K562 (cell line): Measurements from ENCODE around the gene TMEM266. TPM values are rescaled to one million over a fixed set of nuclear protein-coding genes. Genes with fewer than 3 reads are reported as not detected.

ENCODE experiments used
- ATAC-seq: fragments of 200-7000 bp; cut with Tn5 transposase; 3 replicates; pipeline ENCODE4 v1.9.1; 2020; ENCODE audit warnings: moderate library complexity
- BruUV-seq: library from RNA; stranded (reverse); fragments of 400-500 nt; replicated peaks from 2 replicates; lab custom pipeline; 2021; lab: Mats Ljungman, UMichigan
- CTCF ChIA-PET: fragments of 300-600 bp; formaldehyde crosslinking; extraction: SDS; loops from one replicate; lab custom pipeline; 2021; ENCODE audit warnings: low intra/inter-chr PET ratio; lab: Yijun Ruan, JAX
- POLR2A ChIA-PET: fragments of 300-600, 350-650 bp; sonication (Branson Sonifier 250); formaldehyde crosslinking; extraction: SDS; loops from one replicate; lab custom pipeline; 2021; ENCODE audit warnings: antibody characterized with exemption, inconsistent platforms; lab: Yijun Ruan, JAX
- DNase-seq, 4 experiments: peaks; one replicate each; pipeline versions ENCODE4 v3.0.0 to v3.0.0-alpha.2; 2011 to 2018; ENCODE audit warnings: low spot score in 3 of 4, mixed read lengths in 3 of 4; ENCODE audit errors: extremely low read depth in 1 of 4
- FAIRE-seq: peaks from 2 replicates; lab custom pipeline; 2011; peaks lifted over from hg19 to GRCh38; lab: Jason Lieb, UNC
- H2AFZ ChIP-seq: 2 replicates; pipeline ENCODE4 v1.6.0; 2011; ENCODE audit warnings: low read depth, low read length, control low read depth, inconsistent platforms
- H3K27ac ChIP-seq: fragments of 200-600 bp; 3 replicates; pipeline ENCODE4 v1.8.0; 2011; ENCODE audit warnings: low read depth, mild to moderate bottlenecking, control low read depth, inconsistent platforms, low read length, moderate library complexity, mixed read lengths; ENCODE audit errors: extremely low read depth
- H3K27me3 ChIP-seq, 2 experiments: fragments of 300-600 bp in 1 of 2; 2 replicates in 1 of 2; 3 replicates in 1 of 2; pipeline versions ENCODE4 v1.6.0 to v1.8.0; 2011; ENCODE audit warnings: inconsistent platforms in 2 of 2, low read length in 2 of 2, mild to moderate bottlenecking in 1 of 2, mixed read lengths in 1 of 2, moderate library complexity in 1 of 2; ENCODE audit not compliant: control insufficient read depth in 2 of 2, insufficient read depth in 2 of 2
- H3K36me3 ChIP-seq: fragments of 300-600 bp; 3 replicates; pipeline ENCODE4 v1.8.0; 2011; ENCODE audit warnings: mild to moderate bottlenecking, low read length, inconsistent platforms; ENCODE audit not compliant: control insufficient read depth, insufficient read depth
- H3K4me1 ChIP-seq, 2 experiments: fragments of 200-600 bp in 1 of 2; replicated peaks in 1 of 2; 2 replicates in 1 of 2; 3 replicates in 1 of 2; pipeline versions ENCODE4 v1.5.1 to v1.8.0; 2011; ENCODE audit warnings: inconsistent platforms in 2 of 2, low read length in 2 of 2, mild to moderate bottlenecking in 1 of 2, mixed read lengths in 1 of 2, moderate library complexity in 1 of 2; ENCODE audit not compliant: control insufficient read depth in 2 of 2, insufficient read depth in 2 of 2
- H3K4me2 ChIP-seq: 2 replicates; pipeline ENCODE4 v1.6.1; 2011; ENCODE audit warnings: low read length, control low read depth, inconsistent platforms, mixed read lengths; ENCODE audit not compliant: insufficient read depth
- H3K4me3 ChIP-seq: fragments of 200-600 bp; sonication (generic), shearing (Covaris generic); 2 replicates; pipeline ENCODE4 v1.5.1; 2016; ENCODE audit warnings: control low read depth, inconsistent platforms
- H3K79me2 ChIP-seq: fragments of 200-600 bp; 3 replicates; pipeline ENCODE4 v1.8.0; 2011; ENCODE audit warnings: low read length, inconsistent platforms; ENCODE audit not compliant: control insufficient read depth, insufficient read depth
- H3K9ac ChIP-seq, 2 experiments: 2 replicates each; pipeline versions ENCODE4 v1.6.0 to v1.6.1; 2011; ENCODE audit warnings: low read depth in 2 of 2, low read length in 2 of 2, control low read depth in 1 of 2, inconsistent platforms in 1 of 2, mild to moderate bottlenecking in 1 of 2, mixed read lengths in 1 of 2; ENCODE audit not compliant: insufficient read depth in 1 of 2
- H3K9me1 ChIP-seq: one replicate; pipeline ENCODE4 v1.6.0; 2011; ENCODE audit warnings: inconsistent platforms, mild to moderate bottlenecking, low read length, moderate library complexity; ENCODE audit not compliant: control insufficient read depth, insufficient read depth
- H3K9me3 ChIP-seq: replicated peaks from 2 replicates; pipeline ENCODE4 v1.5.1; 2011; ENCODE audit warnings: low read depth, low read length, inconsistent platforms; ENCODE audit not compliant: control insufficient read depth, insufficient read depth
- H4K20me1 ChIP-seq: replicated peaks from 2 replicates; pipeline ENCODE4 v1.6.1; 2011; ENCODE audit warnings: low read length, inconsistent platforms, mixed read lengths; ENCODE audit not compliant: control insufficient read depth, insufficient read depth
- ARID1B ChIP-seq: fragments of 450-650 bp; IDR thresholded peaks from 2 replicates; pipeline ENCODE4 v1.6.1; 2016; ENCODE audit warnings: antibody characterized with exemption, mild to moderate bottlenecking, inconsistent platforms
- ELF1 ChIP-seq: fragments of 200-800 bp; sonication (Bioruptor generic); IDR thresholded peaks from 2 replicates; pipeline ENCODE4 v1.6.1; 2016; ENCODE audit warnings: missing genetic modification characterization, missing compliant biosample characterization
- HDAC1 ChIP-seq, 2 experiments: fragments of 450-650 bp; IDR thresholded peaks; 2 replicates each; pipeline ENCODE4 v1.6.1; 2016 to 2017; ENCODE audit warnings: inconsistent platforms in 1 of 2, mild to moderate bottlenecking in 1 of 2, moderate library complexity in 1 of 2
- HDAC6 ChIP-seq: IDR thresholded peaks from 2 replicates; pipeline ENCODE4 v1.6.1; 2012; ENCODE audit warnings: low read depth, mild to moderate bottlenecking, control low read depth, inconsistent platforms, low read length, moderate library complexity
- HIVEP1 ChIP-seq: fragments of 250-450 bp; sonication (Bioruptor Pico); IDR thresholded peaks from 2 replicates; pipeline ENCODE4 v1.4.0; 2020; ENCODE audit warnings: mild to moderate bottlenecking
- KAT7 ChIP-seq: sonication (generic); formaldehyde crosslinking; IDR thresholded peaks from 2 replicates; pipeline ENCODE4 v1.8.0; 2022; ENCODE audit warnings: missing genetic modification reagents, mild to moderate bottlenecking, borderline replicate concordance
- KLF6 ChIP-seq: fragments of 250-450 bp; sonication (Bioruptor Pico); IDR thresholded peaks from 2 replicates; pipeline ENCODE4 v1.4.0; 2020; ENCODE audit warnings: mild to moderate bottlenecking, moderate library complexity, borderline replicate concordance
- MTA2 ChIP-seq: fragments of 450-650 bp; IDR thresholded peaks from 2 replicates; pipeline ENCODE4 v1.6.1; 2016; ENCODE audit warnings: low read depth
- NFRKB ChIP-seq: fragments of 450-650 bp; IDR thresholded peaks from 2 replicates; pipeline ENCODE4 v1.6.1; 2016; ENCODE audit warnings: low read depth
- PTTG1 ChIP-seq: fragments of 450-650 bp; IDR thresholded peaks from 2 replicates; pipeline ENCODE4 v1.6.1; 2016; ENCODE audit warnings: low read depth, mild to moderate bottlenecking, missing genetic modification characterization, missing compliant biosample characterization
- RBM34 ChIP-seq: fragments of 200-400 bp; formaldehyde crosslinking; IDR thresholded peaks from 2 replicates; pipeline ENCODE4 v1.6.1; 2018; ENCODE audit warnings: low read length, borderline replicate concordance; ENCODE audit not compliant: insufficient read depth
- SAFB ChIP-seq: fragments of 200-400 bp; formaldehyde crosslinking; IDR thresholded peaks from 2 replicates; pipeline ENCODE4 v1.6.1; 2017; ENCODE audit warnings: low read depth, low read length, borderline replicate concordance
- TAF7 ChIP-seq: fragments of 450-650 bp; IDR thresholded peaks from 2 replicates; pipeline ENCODE4 v1.6.1; 2016; ENCODE audit warnings: missing genetic modification characterization, missing compliant biosample characterization
- U2AF2 ChIP-seq: fragments of 200-400 bp; formaldehyde crosslinking; optimal IDR thresholded peaks from 2 replicates; pipeline ENCODE3; 2017; ENCODE audit warnings: low read depth, mild to moderate bottlenecking, low read length
- ZNF217 ChIP-seq: sonication (generic); formaldehyde crosslinking; IDR thresholded peaks from 2 replicates; pipeline ENCODE4 v1.8.0; 2022; ENCODE audit warnings: mild to moderate bottlenecking, missing genetic modification reagents
- in situ Hi-C: fragments of 300-500 bp; cut with MboI; formaldehyde crosslinking; loops from 4 replicates; pipeline ENCODE4 v1.15.0; 2018; ENCODE audit warnings: inconsistent platforms, mixed read lengths
- intact Hi-C: fragments of 100-400 bp; cut with micrococcal nuclease; formaldehyde crosslinking; loops from 2 replicates; pipeline ENCODE4 v1.14.2; 2022
- polyA plus RNA-seq, 8 experiments: library from polyadenylated mRNA; depleted of rRNA in 4 of 8; stranded (reverse) in 5 of 8; unstranded in 3 of 8; fragments of >200 nt; fragmentation: Nextera tagmentation in 2 of 8; fragmentation: Illumina TruSeq in 1 of 8; extraction: Ambion mirVana in 2 of 8; extraction: Trizol in 1 of 8; gene quantifications; 2 replicates each; pipeline versions ENCODE4 v1.2.1 to v1.2.3, GENCODE V29; 2011 to 2014; ENCODE audit warnings: inconsistent platforms in 1 of 8, missing spikeins in 1 of 8
- total RNA-seq, 7 experiments: library from RNA; depleted of rRNA in 6 of 7; stranded (reverse); fragments of >200 nt in 6 of 7; fragmentation: Illumina TruSeq in 2 of 7; extraction: Trizol in 2 of 7; gene quantifications; 2 replicates each; pipeline versions ENCODE4 v1.2.1 to v1.2.3, GENCODE V29; 2011 to 2021; ENCODE audit warnings: low replicate concordance in 1 of 7
- TF ChIP-seq, protein P1 (sequence below): fragments of 250-450 bp; sonication (Bioruptor Pico); IDR thresholded peaks from 2 replicates; pipeline ENCODE4 v1.4.0; 2020; ENCODE audit warnings: borderline replicate concordance
- TF ChIP-seq, protein P2 (sequence below): fragments of 450-650 bp; formaldehyde crosslinking; IDR thresholded peaks from 2 replicates; pipeline ENCODE4 v1.4.0; 2020; ENCODE audit warnings: mild to moderate bottlenecking, moderate library complexity
- TF ChIP-seq, protein P3 (sequence below): fragments of 450-650 bp; conservative IDR thresholded peaks from 2 replicates; pipeline ENCODE4 v1.6.1; 2016; ENCODE audit warnings: missing genetic modification characterization, low read depth, mild to moderate bottlenecking, missing compliant biosample characterization, moderate library complexity
- TF ChIP-seq, protein P4 (sequence below): fragments of 450-650 bp; IDR thresholded peaks from 2 replicates; pipeline ENCODE4 v1.6.1; 2016; ENCODE audit warnings: low read depth, mild to moderate bottlenecking, moderate library complexity

The TMEM266 gene
- total and polyA plus RNA-seq, 9 of the 15 experiments (the other 6 are each of a cell fraction or from before 2014, with no cell fraction given) = not detected

DNA sequence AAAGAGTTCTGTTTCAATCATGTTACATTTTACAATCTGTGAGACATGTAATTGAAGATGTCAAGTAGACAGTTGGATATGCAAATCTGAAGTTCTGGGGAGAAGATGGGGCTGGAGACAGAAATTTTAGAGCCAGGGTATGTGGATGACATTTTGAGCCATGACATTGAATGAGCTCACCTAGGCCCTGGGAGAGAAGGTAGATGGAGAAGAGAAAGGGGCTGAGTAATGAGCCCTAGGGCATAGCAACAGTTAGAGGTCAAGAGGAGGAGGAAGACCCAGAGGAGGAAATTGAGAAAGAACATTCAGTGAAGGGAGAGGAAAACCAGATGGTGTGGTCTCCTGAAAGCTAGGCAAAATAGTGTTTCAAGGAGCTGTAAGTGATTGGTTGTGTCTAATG, 15.3 kb downstream of the TMEM266 start:
- ATAC-seq = no peak

More for the DNA sequence above, 15.3 kb downstream of the TMEM266 start:
- Histone ChIP-seq H3K9ac (no peak overlapping the region), H2AFZ (no peak overlapping the region), H3K4me1 (no peaks in the 10 kb centered on the region), H4K20me1 (no peaks in the 10 kb centered on the region), H3K9me1 (no peaks in the 10 kb centered on the region), H3K27ac (no peak overlapping the region), H3K27me3 (peaks cover 10 to 27% of the 10 kb centered on the region in 2 experiments; a peak in 3 of 5 replicates)
- no peak for DNase-seq
- CTCF ChIA-PET = no interaction called here
- in situ Hi-C loops = no loop called here
- intact Hi-C loops = no loop called here
- no peak for TF ChIP-seq PTTG1
- TF ChIP-seq, protein P1, sequence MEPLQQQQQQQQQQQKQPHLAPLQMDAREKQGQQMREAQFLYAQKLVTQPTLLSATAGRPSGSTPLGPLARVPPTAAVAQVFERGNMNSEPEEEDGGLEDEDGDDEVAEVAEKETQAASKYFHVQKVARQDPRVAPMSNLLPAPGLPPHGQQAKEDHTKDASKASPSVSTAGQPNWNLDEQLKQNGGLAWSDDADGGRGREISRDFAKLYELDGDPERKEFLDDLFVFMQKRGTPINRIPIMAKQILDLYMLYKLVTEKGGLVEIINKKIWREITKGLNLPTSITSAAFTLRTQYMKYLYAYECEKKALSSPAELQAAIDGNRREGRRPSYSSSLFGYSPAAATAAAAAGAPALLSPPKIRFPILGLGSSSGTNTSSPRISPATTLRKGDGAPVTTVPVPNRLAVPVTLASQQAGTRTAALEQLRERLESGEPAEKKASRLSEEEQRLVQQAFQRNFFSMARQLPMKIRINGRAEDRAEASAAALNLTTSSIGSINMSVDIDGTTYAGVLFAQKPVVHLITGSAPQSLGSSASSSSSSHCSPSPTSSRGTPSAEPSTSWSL (CRISPR knock-in tag) = no peak
- TF ChIP-seq HDAC1 (IDR thresholded peaks at IDR 0.05) = no peak
- TF ChIP-seq ELF1 (tag) = no peak
- TF ChIP-seq, protein P2, sequence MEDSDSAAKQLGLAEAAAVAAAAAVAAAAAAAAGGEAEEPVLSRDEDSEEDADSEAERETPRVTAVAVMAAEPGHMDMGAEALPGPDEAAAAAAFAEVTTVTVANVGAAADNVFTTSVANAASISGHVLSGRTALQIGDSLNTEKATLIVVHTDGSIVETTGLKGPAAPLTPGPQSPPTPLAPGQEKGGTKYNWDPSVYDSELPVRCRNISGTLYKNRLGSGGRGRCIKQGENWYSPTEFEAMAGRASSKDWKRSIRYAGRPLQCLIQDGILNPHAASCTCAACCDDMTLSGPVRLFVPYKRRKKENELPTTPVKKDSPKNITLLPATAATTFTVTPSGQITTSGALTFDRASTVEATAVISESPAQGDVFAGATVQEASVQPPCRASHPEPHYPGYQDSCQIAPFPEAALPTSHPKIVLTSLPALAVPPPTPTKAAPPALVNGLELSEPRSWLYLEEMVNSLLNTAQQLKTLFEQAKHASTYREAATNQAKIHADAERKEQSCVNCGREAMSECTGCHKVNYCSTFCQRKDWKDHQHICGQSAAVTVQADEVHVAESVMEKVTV (CRISPR knock-in tag) = no peak
- no peak for TF ChIP-seq HDAC6
- no peak for TF ChIP-seq ZNF217 (CRISPR knock-in tag)
- TF ChIP-seq SAFB = no peak
- TF ChIP-seq, protein P3, sequence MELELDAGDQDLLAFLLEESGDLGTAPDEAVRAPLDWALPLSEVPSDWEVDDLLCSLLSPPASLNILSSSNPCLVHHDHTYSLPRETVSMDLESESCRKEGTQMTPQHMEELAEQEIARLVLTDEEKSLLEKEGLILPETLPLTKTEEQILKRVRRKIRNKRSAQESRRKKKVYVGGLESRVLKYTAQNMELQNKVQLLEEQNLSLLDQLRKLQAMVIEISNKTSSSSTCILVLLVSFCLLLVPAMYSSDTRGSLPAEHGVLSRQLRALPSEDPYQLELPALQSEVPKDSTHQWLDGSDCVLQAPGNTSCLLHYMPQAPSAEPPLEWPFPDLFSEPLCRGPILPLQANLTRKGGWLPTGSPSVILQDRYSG (tag) = no peak
- TF ChIP-seq U2AF2 = no peak
- TF ChIP-seq, protein P4, sequence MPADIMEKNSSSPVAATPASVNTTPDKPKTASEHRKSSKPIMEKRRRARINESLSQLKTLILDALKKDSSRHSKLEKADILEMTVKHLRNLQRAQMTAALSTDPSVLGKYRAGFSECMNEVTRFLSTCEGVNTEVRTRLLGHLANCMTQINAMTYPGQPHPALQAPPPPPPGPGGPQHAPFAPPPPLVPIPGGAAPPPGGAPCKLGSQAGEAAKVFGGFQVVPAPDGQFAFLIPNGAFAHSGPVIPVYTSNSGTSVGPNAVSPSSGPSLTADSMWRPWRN = no peak
- no peak for TF ChIP-seq NFRKB
- TF ChIP-seq KAT7 (CRISPR knock-in tag) = no peak
- no peak for TF ChIP-seq TAF7 (tag)
- TF ChIP-seq ARID1B = no peak
- no peak for TF ChIP-seq RBM34
- TF ChIP-seq HIVEP1 (CRISPR knock-in tag) = no peak
- TF ChIP-seq MTA2 = no peak
- TF ChIP-seq KLF6 (CRISPR knock-in tag) = no peak
- TF ChIP-seq, all 486 proteins: peak for 0
- no peaks in the 10 kb centered on the region; the same call in 1 of the 2 replicates for H3K9me3 ChIP-seq
- no peak overlapping the region for H3K4me3 ChIP-seq
- no peak overlapping the region for H3K4me2 ChIP-seq
- H3K36me3 ChIP-seq = no peaks in the 10 kb centered on the region
- no peak for FAIRE-seq
- no peaks in the 10 kb centered on the region for H3K79me2 ChIP-seq
- POLR2A ChIA-PET = interaction anchor here (0.9 to 1.2 kb wide), 2 partner anchors 10 to 13 kb away, joined by 3 to 4 read pairs; no protein-coding TSS in a partner anchor
- no TSS peak for BruUV-seq
